IPS DF 6.9 (cell line): ENCODE results near the gene HOOK1.

Experiments
- DNase-seq: peaks from one replicate; pipeline ENCODE4 v3.0.0-alpha.2; 2013; ENCODE audit warnings: low read depth, low spot score
- H3K27ac ChIP-seq: one replicate; pipeline ENCODE4 v1.5.1; 2013; ENCODE audit warnings: low read length, control low read depth
- H3K27me3 ChIP-seq: 2 replicates; pipeline ENCODE4 v1.6.1; 2013; ENCODE audit warnings: mild to moderate bottlenecking, low read length; ENCODE audit not compliant: control insufficient read depth, insufficient read depth
- H3K36me3 ChIP-seq: 2 replicates; pipeline ENCODE4 v1.6.1; 2013; ENCODE audit warnings: low read length; ENCODE audit not compliant: control insufficient read depth, insufficient read depth
- H3K4me1 ChIP-seq: 2 replicates; pipeline ENCODE4 v1.6.1; 2013; ENCODE audit warnings: low read length; ENCODE audit not compliant: control insufficient read depth, insufficient read depth
- H3K4me3 ChIP-seq: 2 replicates; pipeline ENCODE4 v1.5.1; 2013; ENCODE audit warnings: mild to moderate bottlenecking, low read length
- H3K9me3 ChIP-seq: 2 replicates; pipeline ENCODE4 v1.6.1; 2013; ENCODE audit warnings: low read length, inconsistent platforms; ENCODE audit not compliant: control insufficient read depth, insufficient read depth
- WGBS: extraction: QIAGEN DNeasy Blood & Tissue Kit; methylation state at CpG from one replicate; pipeline ENCODE4 v1.1.7; 2013; ENCODE audit warnings: mixed read lengths, missing lambda C conversion rate; ENCODE audit not compliant: insufficient read length, insufficient coverage; 5-methylcytosine and 5-hydroxymethylcytosine counted together

HOOK1 gene

GRCh38 chr1:59856725-59857338 lies 42.1 kb downstream of the HOOK1 start:
- H3K27me3 ChIP-seq, result no peaks in the 10 kb centered on the region
- no peak overlapping the region for H3K4me3 ChIP-seq
- DNase-seq, result no peak
- H3K27ac ChIP-seq, result no peak overlapping the region
- no peaks in the 10 kb centered on the region for H3K36me3 ChIP-seq
- H3K9me3 ChIP-seq, result no peaks in the 10 kb centered on the region
- no peaks in the 10 kb centered on the region for H3K4me1 ChIP-seq
- WGBS, result no CpG with 5 or more reads among the region's 4 CpGs

- Histone ChIP-seq H3K9me3 (no peaks in the 10 kb centered on the region), H3K27ac (no peak overlapping the region)
- no CpG with 5 or more reads among the region's 5 CpGs for WGBS
Observed at GRCh38 chr1:59857679-59858354, 43.1 kb downstream of the HOOK1 start.

GRCh38 chr1:59866462-59866861 lies 51.7 kb downstream of the HOOK1 start:
- Histone ChIP-seq H3K4me1 (no peaks in the 10 kb centered on the region), H3K27ac (no peak overlapping the region), H3K27me3 (no peaks in the 10 kb centered on the region), H3K9me3 (no peaks in the 10 kb centered on the region), H3K4me3 (no peak overlapping the region), H3K36me3 (peaks cover 3% of the 10 kb centered on the region; the same call in 1 of the 2 replicates)
- WGBS, result no CpG with 5 or more reads among the region's 2 CpGs
- no peak for DNase-seq

More at GRCh38 chr1:59857679-59858354, 43.1 kb downstream of the HOOK1 start:
- DNase-seq, result no peak
- Histone ChIP-seq H3K4me1 (no peaks in the 10 kb centered on the region), H3K36me3 (no peaks in the 10 kb centered on the region), H3K27me3 (no peaks in the 10 kb centered on the region), H3K4me3 (no peak overlapping the region)

- Histone ChIP-seq H3K27ac (no peak overlapping the region), H3K9me3 (no peaks in the 10 kb centered on the region), H3K4me1 (no peaks in the 10 kb centered on the region), H3K4me3 (no peak overlapping the region), H3K27me3 (no peaks in the 10 kb centered on the region), H3K36me3 (0 out of 2 replicates have a peak, but pooled peaks cover 2% of the 10 kb centered on the region)
- no peak for DNase-seq
Observed at GRCh38 chr1:59871746-59872145, 57.0 kb downstream of the HOOK1 start.

- no peak overlapping the region for H3K27ac ChIP-seq
- no CpG with 5 or more reads among the region's 2 CpGs for WGBS
- 0 out of 2 replicates have a peak, but pooled peaks cover 2% of the 10 kb centered on the region for H3K36me3 ChIP-seq
- H3K4me1 ChIP-seq, result no peaks in the 10 kb centered on the region
- no peak overlapping the region for H3K4me3 ChIP-seq
- H3K9me3 ChIP-seq, result no peaks in the 10 kb centered on the region
- no peak for DNase-seq
- H3K27me3 ChIP-seq, result no peaks in the 10 kb centered on the region
Observed at GRCh38 chr1:59877108-59877682, 62.4 kb downstream of the HOOK1 start.

GRCh38 chr1:59878370-59878769 lies 63.6 kb downstream of the HOOK1 start:
- DNase-seq, result no peak
- no peaks in the 10 kb centered on the region for H3K27me3 ChIP-seq
- no peaks in the 10 kb centered on the region for H3K4me1 ChIP-seq
- no CpG with 5 or more reads among the region's 3 CpGs for WGBS
- H3K36me3 ChIP-seq, result no peaks in the 10 kb centered on the region
- no peak overlapping the region for H3K27ac ChIP-seq
- no peak overlapping the region for H3K4me3 ChIP-seq
- no peaks in the 10 kb centered on the region for H3K9me3 ChIP-seq

- no CpG with 5 or more reads among the region's 5 CpGs for WGBS
- Histone ChIP-seq H3K27ac (no peak overlapping the region), H3K36me3 (no peaks in the 10 kb centered on the region), H3K4me3 (no peak overlapping the region), H3K4me1 (no peaks in the 10 kb centered on the region), H3K27me3 (no peaks in the 10 kb centered on the region), H3K9me3 (no peaks in the 10 kb centered on the region)
- DNase-seq, result peak; percentile 57
Observed at GRCh38 chr1:59879574-59879973, 64.8 kb downstream of the HOOK1 start.

GRCh38 chr1:59879996-59880505 lies 65.3 kb downstream of the HOOK1 start:
- H3K27me3 ChIP-seq, result no peaks in the 10 kb centered on the region
- H3K4me1 ChIP-seq, result no peaks in the 10 kb centered on the region
- H3K4me3 ChIP-seq, result no peak overlapping the region
- no peak overlapping the region for H3K27ac ChIP-seq
- H3K9me3 ChIP-seq, result no peaks in the 10 kb centered on the region
- no CpG with 5 or more reads among the region's 3 CpGs for WGBS
- no peaks in the 10 kb centered on the region for H3K36me3 ChIP-seq
- no peak for DNase-seq

GRCh38 chr1:59880735-59881134 lies 66.0 kb downstream of the HOOK1 start:
- no peaks in the 10 kb centered on the region for H3K27me3 ChIP-seq
- H3K27ac ChIP-seq, result no peak overlapping the region
- H3K9me3 ChIP-seq, result no peaks in the 10 kb centered on the region
- no peaks in the 10 kb centered on the region for H3K36me3 ChIP-seq
- H3K4me1 ChIP-seq, result no peaks in the 10 kb centered on the region
- no peak for DNase-seq
- no peak overlapping the region for H3K4me3 ChIP-seq
- no CpG with 5 or more reads among the region's 2 CpGs for WGBS

- H3K27ac ChIP-seq, result no peak overlapping the region
- no CpG with 5 or more reads among the region's 3 CpGs for WGBS
- H3K36me3 ChIP-seq, result no peaks in the 10 kb centered on the region
- no peaks in the 10 kb centered on the region for H3K4me1 ChIP-seq
- DNase-seq, result no peak
- no peak overlapping the region for H3K4me3 ChIP-seq
- H3K9me3 ChIP-seq, result no peaks in the 10 kb centered on the region; the same call in 1 of the 2 replicates
- no peaks in the 10 kb centered on the region for H3K27me3 ChIP-seq
Observed at GRCh38 chr1:59885160-59885832, 70.5 kb downstream of the HOOK1 start.
